ENCODE data around the gene SLC36A3.

DNA sequence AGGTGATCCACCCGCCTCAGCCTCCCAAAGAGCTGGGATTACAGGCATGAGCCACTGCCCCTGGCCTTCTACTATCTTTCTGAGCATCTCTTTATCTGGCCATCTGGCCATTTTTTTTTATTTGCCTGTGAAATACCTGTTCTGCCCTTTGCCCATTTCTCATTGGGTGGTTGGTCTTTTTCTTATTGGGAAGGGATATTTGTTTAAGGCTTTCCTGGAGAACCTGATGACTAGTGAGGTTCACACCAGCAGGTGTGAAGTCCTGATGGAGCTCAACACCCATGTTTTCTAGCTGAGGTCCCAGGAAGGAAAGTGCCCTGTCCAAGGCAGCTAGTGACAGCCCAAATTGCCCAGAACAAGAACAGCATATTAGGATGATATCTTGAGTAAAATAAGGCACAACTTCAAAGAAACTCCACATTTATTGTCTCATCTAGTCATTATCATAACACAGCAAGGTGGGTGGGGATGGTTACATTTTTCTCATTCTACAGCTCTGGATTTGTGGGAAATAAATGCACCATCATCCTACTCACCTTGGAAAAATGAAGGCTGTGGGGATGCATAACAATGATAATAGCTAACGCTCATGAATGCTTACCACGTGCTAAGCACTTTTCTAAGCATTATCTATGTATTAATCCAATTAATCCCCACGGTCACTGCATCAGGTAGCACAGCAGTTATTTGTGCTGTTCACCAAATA lies 20.3 kb downstream of the SLC36A3 start:
- TF ChIP-seq, protein P1, sequence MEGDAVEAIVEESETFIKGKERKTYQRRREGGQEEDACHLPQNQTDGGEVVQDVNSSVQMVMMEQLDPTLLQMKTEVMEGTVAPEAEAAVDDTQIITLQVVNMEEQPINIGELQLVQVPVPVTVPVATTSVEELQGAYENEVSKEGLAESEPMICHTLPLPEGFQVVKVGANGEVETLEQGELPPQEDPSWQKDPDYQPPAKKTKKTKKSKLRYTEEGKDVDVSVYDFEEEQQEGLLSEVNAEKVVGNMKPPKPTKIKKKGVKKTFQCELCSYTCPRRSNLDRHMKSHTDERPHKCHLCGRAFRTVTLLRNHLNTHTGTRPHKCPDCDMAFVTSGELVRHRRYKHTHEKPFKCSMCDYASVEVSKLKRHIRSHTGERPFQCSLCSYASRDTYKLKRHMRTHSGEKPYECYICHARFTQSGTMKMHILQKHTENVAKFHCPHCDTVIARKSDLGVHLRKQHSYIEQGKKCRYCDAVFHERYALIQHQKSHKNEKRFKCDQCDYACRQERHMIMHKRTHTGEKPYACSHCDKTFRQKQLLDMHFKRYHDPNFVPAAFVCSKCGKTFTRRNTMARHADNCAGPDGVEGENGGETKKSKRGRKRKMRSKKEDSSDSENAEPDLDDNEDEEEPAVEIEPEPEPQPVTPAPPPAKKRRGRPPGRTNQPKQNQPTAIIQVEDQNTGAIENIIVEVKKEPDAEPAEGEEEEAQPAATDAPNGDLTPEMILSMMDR (conservative IDR thresholded peaks at IDR 0.05), result no peak
- no peak for TF ChIP-seq ZFX (IDR thresholded peaks at IDR 0.05)
